Measurements from ENCODE around the gene CTXN3. TPM values are rescaled to one million over a fixed set of nuclear protein-coding genes. Genes with fewer than 3 reads are reported as not detected.

Gene CTXN3
- polyA plus RNA-seq, 1 donor (not counting 4 experiments of a cell fraction or from before 2014, with no cell fraction given): 0.22 TPM

DNA sequence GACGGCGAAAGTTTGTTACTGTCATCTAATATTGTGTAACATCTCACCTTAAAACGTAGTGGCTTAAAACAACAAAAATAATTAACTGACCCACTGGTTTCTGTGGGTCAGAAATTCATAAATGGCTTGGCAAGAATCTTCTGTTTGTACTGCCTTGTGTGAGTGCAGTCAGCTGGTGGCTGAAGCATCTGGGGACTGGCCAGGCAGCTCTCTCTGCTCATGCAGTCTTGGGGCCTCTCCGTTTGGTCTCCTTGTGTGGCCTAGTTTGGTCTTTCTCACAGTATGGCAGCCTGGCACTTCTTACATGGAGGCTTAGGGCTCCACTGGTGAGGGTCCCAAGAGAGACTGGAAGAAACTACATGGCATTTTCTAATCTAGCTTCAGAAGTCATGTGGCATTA, 49.0 kb upstream of the CTXN3 start:
- DNase-seq (ENCODE audit: low read depth, low spot score) (no peak), FAIRE-seq (no peak)
- Histone ChIP-seq H3K79me2 (ENCODE audit: control insufficient read depth, insufficient read depth, low read length) (no peaks in the 10 kb centered on the region), H3K27me3 (ENCODE audit: control insufficient read depth, extremely low read depth, insufficient read depth, low read length) (no peaks in the 10 kb centered on the region), H3K9me1 (ENCODE audit: control insufficient read depth, extremely low read depth, insufficient read depth, low read length) (no peaks in the 10 kb centered on the region), H3K4me2 (ENCODE audit: control insufficient read depth, extremely low read depth, insufficient read depth, low read depth, low read length) (no peak overlapping the region), H3K4me3 (ENCODE audit: control insufficient read depth in 2 of 3, extremely low read depth in 1 of 3, insufficient read depth in 2 of 3, low read depth in 1 of 3, low read length in 3 of 3) (no peak overlapping the region), H2AFZ (ENCODE audit: control insufficient read depth, low read length) (no peak overlapping the region), H3K36me3 (ENCODE audit: control insufficient read depth in 2 of 2, extremely low read depth in 1 of 2, insufficient read depth in 2 of 2, low read length in 2 of 2) (no peaks in the 10 kb centered on the region), H4K20me1 (ENCODE audit: control insufficient read depth, extremely low read depth, insufficient read depth, low read length) (no peaks in the 10 kb centered on the region), H3K4me1 (ENCODE audit: control insufficient read depth, extremely low read depth, insufficient read depth, low read length) (no peaks in the 10 kb centered on the region), H3K27ac (ENCODE audit: control insufficient read depth, insufficient read depth, low read length) (no peak overlapping the region), H3K9ac (ENCODE audit: control insufficient read depth, extremely low read depth, insufficient read depth, low read length) (no peak overlapping the region), H3K9me3 (ENCODE audit: control insufficient read depth, low read depth, low read length) (no peaks in the 10 kb centered on the region)
- dilution Hi-C loops (cut with MboI; ENCODE audit: extremely low pct_ligation_motif_present, low sequenced_read_pairs): no loop called here
- no peak for TF ChIP-seq EZH2 (IDR thresholded peaks at IDR 0.05; ENCODE audit: low read length)
- TF ChIP-seq, protein P1, sequence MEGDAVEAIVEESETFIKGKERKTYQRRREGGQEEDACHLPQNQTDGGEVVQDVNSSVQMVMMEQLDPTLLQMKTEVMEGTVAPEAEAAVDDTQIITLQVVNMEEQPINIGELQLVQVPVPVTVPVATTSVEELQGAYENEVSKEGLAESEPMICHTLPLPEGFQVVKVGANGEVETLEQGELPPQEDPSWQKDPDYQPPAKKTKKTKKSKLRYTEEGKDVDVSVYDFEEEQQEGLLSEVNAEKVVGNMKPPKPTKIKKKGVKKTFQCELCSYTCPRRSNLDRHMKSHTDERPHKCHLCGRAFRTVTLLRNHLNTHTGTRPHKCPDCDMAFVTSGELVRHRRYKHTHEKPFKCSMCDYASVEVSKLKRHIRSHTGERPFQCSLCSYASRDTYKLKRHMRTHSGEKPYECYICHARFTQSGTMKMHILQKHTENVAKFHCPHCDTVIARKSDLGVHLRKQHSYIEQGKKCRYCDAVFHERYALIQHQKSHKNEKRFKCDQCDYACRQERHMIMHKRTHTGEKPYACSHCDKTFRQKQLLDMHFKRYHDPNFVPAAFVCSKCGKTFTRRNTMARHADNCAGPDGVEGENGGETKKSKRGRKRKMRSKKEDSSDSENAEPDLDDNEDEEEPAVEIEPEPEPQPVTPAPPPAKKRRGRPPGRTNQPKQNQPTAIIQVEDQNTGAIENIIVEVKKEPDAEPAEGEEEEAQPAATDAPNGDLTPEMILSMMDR (optimal IDR thresholded peaks at IDR 0.05 in 1 of 3, IDR thresholded peaks at IDR 0.05 in 1 of 3, conservative IDR thresholded peaks at IDR 0.05 in 1 of 3; ENCODE audit: extremely low read depth in 1 of 3, insufficient read depth in 2 of 3, low read length in 3 of 3): no peak

DNA sequence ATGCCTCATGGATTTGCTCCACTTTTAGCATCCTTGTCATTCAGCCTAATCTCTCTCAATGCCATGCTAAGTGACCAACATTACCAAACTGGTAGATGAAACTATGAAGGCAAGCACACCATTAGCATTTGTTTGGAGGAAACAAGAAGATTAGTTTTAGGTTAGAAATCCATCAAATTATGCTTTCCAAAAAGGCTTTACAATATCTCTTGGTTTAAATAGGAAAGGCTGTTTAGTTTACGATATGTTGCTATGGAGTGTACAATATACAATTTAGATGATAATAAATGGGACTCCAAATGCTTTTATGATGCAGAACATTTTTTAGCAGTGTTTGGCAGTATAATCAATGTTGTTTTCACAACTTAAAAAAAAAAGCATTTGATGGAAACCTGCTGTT, 47.8 kb upstream of the CTXN3 start:
- FAIRE-seq (no peak), DNase-seq (ENCODE audit: low read depth, low spot score) (no peak)
- Histone ChIP-seq H3K4me1 (ENCODE audit: control insufficient read depth, extremely low read depth, insufficient read depth, low read length) (no peaks in the 10 kb centered on the region), H3K4me2 (ENCODE audit: control insufficient read depth, extremely low read depth, insufficient read depth, low read depth, low read length) (no peak overlapping the region), H3K27ac (ENCODE audit: control insufficient read depth, insufficient read depth, low read length) (no peak overlapping the region), H3K36me3 (ENCODE audit: control insufficient read depth in 2 of 2, extremely low read depth in 1 of 2, insufficient read depth in 2 of 2, low read length in 2 of 2) (no peaks in the 10 kb centered on the region), H3K79me2 (ENCODE audit: control insufficient read depth, insufficient read depth, low read length) (no peaks in the 10 kb centered on the region), H3K4me3 (ENCODE audit: control insufficient read depth in 2 of 3, extremely low read depth in 1 of 3, insufficient read depth in 2 of 3, low read depth in 1 of 3, low read length in 3 of 3) (no peak overlapping the region), H2AFZ (ENCODE audit: control insufficient read depth, low read length) (no peak overlapping the region), H3K9me3 (ENCODE audit: control insufficient read depth, low read depth, low read length) (no peaks in the 10 kb centered on the region), H4K20me1 (ENCODE audit: control insufficient read depth, extremely low read depth, insufficient read depth, low read length) (no peaks in the 10 kb centered on the region), H3K27me3 (ENCODE audit: control insufficient read depth, extremely low read depth, insufficient read depth, low read length) (no peaks in the 10 kb centered on the region), H3K9ac (ENCODE audit: control insufficient read depth, extremely low read depth, insufficient read depth, low read length) (no peak overlapping the region), H3K9me1 (ENCODE audit: control insufficient read depth, extremely low read depth, insufficient read depth, low read length) (no peaks in the 10 kb centered on the region)
- no peak for TF ChIP-seq EZH2 (IDR thresholded peaks at IDR 0.05; ENCODE audit: low read length)
- dilution Hi-C loops (cut with MboI; ENCODE audit: extremely low pct_ligation_motif_present, low sequenced_read_pairs): no loop called here

DNA sequence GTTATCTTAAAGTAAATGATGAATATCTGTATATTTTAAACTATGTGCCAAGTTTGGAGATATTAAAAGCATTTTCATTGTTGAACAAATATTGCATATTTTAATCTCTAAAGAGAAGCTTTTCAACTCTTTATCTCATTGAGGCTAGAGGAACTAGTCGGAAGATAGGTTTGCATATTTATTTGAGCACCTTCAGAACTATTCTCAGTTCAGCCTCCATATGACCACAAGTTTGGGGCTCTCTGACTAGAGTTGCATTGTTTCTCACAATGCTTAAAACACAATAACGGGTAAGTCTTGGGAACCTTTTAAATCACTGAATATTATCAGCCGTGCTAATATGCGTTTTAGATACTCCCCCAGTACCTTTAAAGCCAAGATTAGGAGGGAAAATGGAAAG, 47.3 kb upstream of the CTXN3 start:
- H3K36me3 ChIP-seq (ENCODE audit: control insufficient read depth in 2 of 2, extremely low read depth in 1 of 2, insufficient read depth in 2 of 2, low read length in 2 of 2): no peaks in the 10 kb centered on the region
- H2AFZ ChIP-seq (ENCODE audit: control insufficient read depth, low read length): no peak overlapping the region
- no peak for TF ChIP-seq EZH2 (IDR thresholded peaks at IDR 0.05; ENCODE audit: low read length)
- TF ChIP-seq, protein P1 (optimal IDR thresholded peaks at IDR 0.05 in 1 of 3, IDR thresholded peaks at IDR 0.05 in 1 of 3, conservative IDR thresholded peaks at IDR 0.05 in 1 of 3; ENCODE audit: extremely low read depth in 1 of 3, insufficient read depth in 2 of 3, low read length in 3 of 3): no peak
- no peak overlapping the region for H3K9ac ChIP-seq (ENCODE audit: control insufficient read depth, extremely low read depth, insufficient read depth, low read length)
- H3K9me1 ChIP-seq (ENCODE audit: control insufficient read depth, extremely low read depth, insufficient read depth, low read length): no peaks in the 10 kb centered on the region
- H3K27me3 ChIP-seq (ENCODE audit: control insufficient read depth, extremely low read depth, insufficient read depth, low read length): no peaks in the 10 kb centered on the region
- no peak for FAIRE-seq
- H3K27ac ChIP-seq (ENCODE audit: control insufficient read depth, insufficient read depth, low read length): no peak overlapping the region
- no peaks in the 10 kb centered on the region for H4K20me1 ChIP-seq (ENCODE audit: control insufficient read depth, extremely low read depth, insufficient read depth, low read length)
- no peaks in the 10 kb centered on the region for H3K9me3 ChIP-seq (ENCODE audit: control insufficient read depth, low read depth, low read length)
- H3K79me2 ChIP-seq (ENCODE audit: control insufficient read depth, insufficient read depth, low read length): no peaks in the 10 kb centered on the region
- dilution Hi-C loops (cut with MboI; ENCODE audit: extremely low pct_ligation_motif_present, low sequenced_read_pairs): no loop called here
- H3K4me2 ChIP-seq (ENCODE audit: control insufficient read depth, extremely low read depth, insufficient read depth, low read depth, low read length): no peak overlapping the region
- H3K4me3 ChIP-seq (ENCODE audit: control insufficient read depth in 2 of 3, extremely low read depth in 1 of 3, insufficient read depth in 2 of 3, low read depth in 1 of 3, low read length in 3 of 3): no peak overlapping the region
- H3K4me1 ChIP-seq (ENCODE audit: control insufficient read depth, extremely low read depth, insufficient read depth, low read length): no peaks in the 10 kb centered on the region
- no peak for DNase-seq (ENCODE audit: low read depth, low spot score)
